DOHH2 (cell line): ENCODE data around the gene SNCG.

Experiments
- CTCF ChIP-seq: fragments of 200-600 bp; sonication (generic); IDR thresholded peaks from one replicate; pipeline ENCODE4 v1.5.1; 2014; ENCODE audit warnings: antibody characterized with exemption, mild to moderate bottlenecking, low read depth, low read length; ENCODE audit not compliant: poor library complexity, severe bottlenecking
- EZH2phosphoT487 ChIP-seq: fragments of 200-600 bp; sonication (generic); IDR thresholded peaks from 2 replicates; pipeline ENCODE4 v1.6.1; 2017; ENCODE audit warnings: borderline replicate concordance, mild to moderate bottlenecking, antibody characterized with exemption, low read length, moderate library complexity, mixed read lengths

- no peak for TF ChIP-seq CTCF
- TF ChIP-seq EZH2phosphoT487, result no peak
Measured at GRCh38 chr10:87000491-87000890, 42.1 kb downstream of the SNCG start.
